ENCODE measurements around the gene MAP3K20. TPM values are rescaled to one million over a fixed set of nuclear protein-coding genes. Genes with fewer than 3 reads are reported as not detected.

The MAP3K20 gene
- total RNA-seq, 4 donors from 2014 or later = 43.0 to 76.1 (median 65.2) TPM

DNA sequence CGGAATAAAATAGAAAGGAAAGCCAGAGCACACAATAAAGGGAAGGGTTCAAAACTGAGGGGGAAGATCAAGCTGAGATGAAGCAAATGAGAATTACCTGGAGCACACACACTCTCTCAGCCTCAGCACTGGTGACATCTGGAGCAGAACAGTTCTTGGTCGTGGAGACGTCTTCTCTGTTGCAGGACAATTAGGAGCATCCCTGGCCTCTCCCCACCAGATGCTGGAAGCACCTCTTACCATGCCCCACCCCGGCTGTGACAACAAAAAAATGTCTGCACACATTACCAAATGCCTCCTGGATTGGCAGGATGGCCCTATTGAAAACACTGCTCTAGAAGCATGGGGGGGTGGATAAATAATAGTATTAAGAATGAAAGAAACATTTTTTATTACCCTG lies 43.6 kb upstream of the MAP3K20 start:
- no peak for TF ChIP-seq CTCF (IDR thresholded peaks at IDR 0.05; ENCODE audit: low read depth)

- no peak for TF ChIP-seq CTCF (IDR thresholded peaks at IDR 0.05; ENCODE audit: low read depth)
Observed at GRCh38 chr2:173033084-173033483, 42.6 kb upstream of the MAP3K20 start.

- TF ChIP-seq CTCF (IDR thresholded peaks at IDR 0.05; ENCODE audit: low read depth) = no peak
Observed at GRCh38 chr2:173034143-173034542, 41.5 kb upstream of the MAP3K20 start.

- no peak for TF ChIP-seq CTCF (IDR thresholded peaks at IDR 0.05; ENCODE audit: low read depth)
Observed at GRCh38 chr2:173037245-173038120, 38.2 kb upstream of the MAP3K20 start.

DNA sequence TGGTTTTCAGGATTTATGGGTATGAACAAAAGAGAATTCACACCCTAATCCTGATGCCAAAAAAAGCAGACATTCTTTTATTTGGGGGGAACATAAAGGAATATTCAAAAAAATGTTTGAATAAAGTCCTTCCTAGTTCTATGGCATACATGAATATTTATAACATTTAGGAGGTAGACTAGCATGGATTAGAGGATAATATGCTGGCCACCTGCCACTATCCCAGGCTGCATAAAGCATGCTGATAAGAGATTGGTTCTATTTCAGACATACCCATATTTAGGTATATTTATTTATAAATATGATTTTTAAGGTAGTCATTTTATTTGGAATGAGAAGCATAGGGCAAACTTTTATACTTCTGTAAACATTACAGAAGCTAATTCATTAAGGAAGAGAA lies 34.9 kb upstream of the MAP3K20 start:
- TF ChIP-seq CTCF (IDR thresholded peaks at IDR 0.05; ENCODE audit: low read depth) = no peak

- no peak for TF ChIP-seq CTCF (IDR thresholded peaks at IDR 0.05; ENCODE audit: low read depth)
Observed at GRCh38 chr2:173043476-173043875, 32.2 kb upstream of the MAP3K20 start.

GRCh38 chr2:173043897-173044519 lies 31.6 kb upstream of the MAP3K20 start:
- TF ChIP-seq CTCF (IDR thresholded peaks at IDR 0.05; ENCODE audit: low read depth) = no peak
